Measurements from ENCODE around the gene CTAG1B.
"Not testable (repeated sequence)": the region's sequence is repeated elsewhere in the genome, so short reads cannot be mapped to it uniquely, and the experiment has no call there.

DNA sequence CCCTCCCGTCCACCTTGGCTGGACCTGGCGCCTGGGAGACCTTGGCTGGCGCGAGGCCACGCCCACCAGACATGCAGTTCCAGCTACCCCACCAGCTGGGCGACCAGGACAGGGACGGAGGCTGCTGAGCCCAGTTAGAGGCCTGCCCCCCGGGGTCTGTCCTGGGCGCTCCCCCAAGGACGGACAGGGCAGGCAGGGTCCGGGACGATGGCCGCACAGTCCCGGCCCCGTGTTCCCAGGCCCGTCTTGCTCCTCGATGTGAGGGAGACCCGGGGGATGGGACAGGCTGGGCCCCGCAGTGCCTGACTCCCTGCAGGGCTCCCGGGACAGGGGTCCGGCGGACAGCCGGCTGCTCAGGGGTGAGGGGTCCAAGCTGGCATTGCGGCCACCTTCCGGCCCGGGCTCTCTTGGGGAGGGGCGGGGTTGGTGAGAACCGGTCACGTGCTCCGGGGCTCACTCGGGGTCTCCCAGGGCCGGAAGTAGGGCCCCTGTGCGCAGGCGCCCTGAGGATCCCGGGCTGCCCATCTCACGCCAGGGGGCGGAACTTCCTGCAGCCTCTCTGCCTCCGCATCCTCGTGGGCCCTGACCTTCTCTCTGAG, 34.4 kb downstream of the CTAG1B start, which contains the start of gene CTAG1A:
- not testable (repeated sequence) for TF ChIP-seq EZH2 (IDR thresholded peaks at IDR 0.05; ENCODE audit: insufficient read depth, low read length)
- TF ChIP-seq, protein P1, sequence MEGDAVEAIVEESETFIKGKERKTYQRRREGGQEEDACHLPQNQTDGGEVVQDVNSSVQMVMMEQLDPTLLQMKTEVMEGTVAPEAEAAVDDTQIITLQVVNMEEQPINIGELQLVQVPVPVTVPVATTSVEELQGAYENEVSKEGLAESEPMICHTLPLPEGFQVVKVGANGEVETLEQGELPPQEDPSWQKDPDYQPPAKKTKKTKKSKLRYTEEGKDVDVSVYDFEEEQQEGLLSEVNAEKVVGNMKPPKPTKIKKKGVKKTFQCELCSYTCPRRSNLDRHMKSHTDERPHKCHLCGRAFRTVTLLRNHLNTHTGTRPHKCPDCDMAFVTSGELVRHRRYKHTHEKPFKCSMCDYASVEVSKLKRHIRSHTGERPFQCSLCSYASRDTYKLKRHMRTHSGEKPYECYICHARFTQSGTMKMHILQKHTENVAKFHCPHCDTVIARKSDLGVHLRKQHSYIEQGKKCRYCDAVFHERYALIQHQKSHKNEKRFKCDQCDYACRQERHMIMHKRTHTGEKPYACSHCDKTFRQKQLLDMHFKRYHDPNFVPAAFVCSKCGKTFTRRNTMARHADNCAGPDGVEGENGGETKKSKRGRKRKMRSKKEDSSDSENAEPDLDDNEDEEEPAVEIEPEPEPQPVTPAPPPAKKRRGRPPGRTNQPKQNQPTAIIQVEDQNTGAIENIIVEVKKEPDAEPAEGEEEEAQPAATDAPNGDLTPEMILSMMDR (IDR thresholded peaks at IDR 0.05; ENCODE audit: insufficient read depth, low read depth, low read length) = not testable (repeated sequence)

All from astrocyte (in vitro differentiated cells and primary cell).